AG04450 (cell line): ENCODE results near the gene KIR3DL3. TPM values are rescaled to one million over a fixed set of nuclear protein-coding genes. Genes with fewer than 3 reads are reported as not detected.

Experiments
- CTCF ChIA-PET: fragments of 300-600, 350-600 bp; formaldehyde crosslinking; extraction: SDS; loops from one replicate; lab custom pipeline; 2022; ENCODE audit warnings: antibody characterized with exemption, inconsistent platforms; lab: Charles Lee
- POLR2A ChIA-PET: fragments of 350-600 bp; formaldehyde crosslinking; extraction: SDS; loops from one replicate; lab custom pipeline; 2021; ENCODE audit warnings: antibody characterized with exemption, inconsistent platforms; lab: Yijun Ruan, JAX
- DNase-seq: peaks from one replicate; pipeline ENCODE4 v3.0.0-alpha.2; 2011; ENCODE audit warnings: low read depth, low spot score
- H3K27ac ChIP-seq: one replicate; pipeline ENCODE4 v1.5.1; 2012; ENCODE audit warnings: low read depth, low read length, control low read depth
- H3K27me3 ChIP-seq: one replicate; pipeline ENCODE4 v1.6.0; 2012; ENCODE audit warnings: low read length; ENCODE audit not compliant: control insufficient read depth, insufficient read depth
- H3K4me3 ChIP-seq: 2 replicates; pipeline ENCODE4 v1.5.1; 2011; ENCODE audit warnings: mild to moderate bottlenecking, low read depth, low read length, control low read depth
- H3K9me3 ChIP-seq: 2 replicates; pipeline ENCODE4 v1.5.1; 2012; ENCODE audit warnings: low read length; ENCODE audit not compliant: control insufficient read depth, insufficient read depth
- polyA plus RNA-seq: library from polyadenylated mRNA; depleted of rRNA; stranded (reverse); fragments of >200 nt; gene quantifications from 2 replicates; pipeline ENCODE4 v1.2.3, GENCODE V29; 2011
- TF ChIP-seq, protein P1 (sequence below): IDR thresholded peaks from 2 replicates; pipeline ENCODE4 v1.5.1; 2011; ENCODE audit warnings: low read depth, low read length, control low read depth, inconsistent platforms

The KIR3DL3 gene
- polyA plus RNA-seq, 1 experiment: not detected

DNA sequence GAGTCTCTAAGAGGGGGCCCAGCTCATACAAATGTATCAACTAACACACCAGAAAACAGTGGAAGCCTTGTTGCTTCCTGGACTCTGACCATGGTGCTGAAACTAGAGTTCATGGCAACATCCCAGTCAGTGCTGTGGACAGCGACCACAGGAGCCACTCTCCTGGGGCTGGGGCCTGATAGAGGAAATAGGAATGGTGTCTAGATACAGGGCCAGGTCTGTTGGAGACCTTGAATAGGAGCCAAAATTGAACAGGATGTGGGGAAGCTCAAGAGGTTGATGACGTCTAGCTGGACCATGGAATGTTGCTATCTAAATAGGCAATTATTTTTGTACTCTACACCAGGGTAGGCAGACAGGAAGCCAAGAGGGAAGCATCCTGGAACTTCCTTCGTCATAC is 39.7 kb upstream of the KIR3DL3 start:
- Histone ChIP-seq H3K4me3 (no peak overlapping the region), H3K27ac (no peak overlapping the region), H3K27me3 (no peaks in the 10 kb centered on the region), H3K9me3 (peaks cover 18% of the 10 kb centered on the region)
- no peak for DNase-seq
- TF ChIP-seq, protein P1, sequence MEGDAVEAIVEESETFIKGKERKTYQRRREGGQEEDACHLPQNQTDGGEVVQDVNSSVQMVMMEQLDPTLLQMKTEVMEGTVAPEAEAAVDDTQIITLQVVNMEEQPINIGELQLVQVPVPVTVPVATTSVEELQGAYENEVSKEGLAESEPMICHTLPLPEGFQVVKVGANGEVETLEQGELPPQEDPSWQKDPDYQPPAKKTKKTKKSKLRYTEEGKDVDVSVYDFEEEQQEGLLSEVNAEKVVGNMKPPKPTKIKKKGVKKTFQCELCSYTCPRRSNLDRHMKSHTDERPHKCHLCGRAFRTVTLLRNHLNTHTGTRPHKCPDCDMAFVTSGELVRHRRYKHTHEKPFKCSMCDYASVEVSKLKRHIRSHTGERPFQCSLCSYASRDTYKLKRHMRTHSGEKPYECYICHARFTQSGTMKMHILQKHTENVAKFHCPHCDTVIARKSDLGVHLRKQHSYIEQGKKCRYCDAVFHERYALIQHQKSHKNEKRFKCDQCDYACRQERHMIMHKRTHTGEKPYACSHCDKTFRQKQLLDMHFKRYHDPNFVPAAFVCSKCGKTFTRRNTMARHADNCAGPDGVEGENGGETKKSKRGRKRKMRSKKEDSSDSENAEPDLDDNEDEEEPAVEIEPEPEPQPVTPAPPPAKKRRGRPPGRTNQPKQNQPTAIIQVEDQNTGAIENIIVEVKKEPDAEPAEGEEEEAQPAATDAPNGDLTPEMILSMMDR: no peak
- POLR2A ChIA-PET: no interaction called here
- CTCF ChIA-PET: no interaction called here

DNA sequence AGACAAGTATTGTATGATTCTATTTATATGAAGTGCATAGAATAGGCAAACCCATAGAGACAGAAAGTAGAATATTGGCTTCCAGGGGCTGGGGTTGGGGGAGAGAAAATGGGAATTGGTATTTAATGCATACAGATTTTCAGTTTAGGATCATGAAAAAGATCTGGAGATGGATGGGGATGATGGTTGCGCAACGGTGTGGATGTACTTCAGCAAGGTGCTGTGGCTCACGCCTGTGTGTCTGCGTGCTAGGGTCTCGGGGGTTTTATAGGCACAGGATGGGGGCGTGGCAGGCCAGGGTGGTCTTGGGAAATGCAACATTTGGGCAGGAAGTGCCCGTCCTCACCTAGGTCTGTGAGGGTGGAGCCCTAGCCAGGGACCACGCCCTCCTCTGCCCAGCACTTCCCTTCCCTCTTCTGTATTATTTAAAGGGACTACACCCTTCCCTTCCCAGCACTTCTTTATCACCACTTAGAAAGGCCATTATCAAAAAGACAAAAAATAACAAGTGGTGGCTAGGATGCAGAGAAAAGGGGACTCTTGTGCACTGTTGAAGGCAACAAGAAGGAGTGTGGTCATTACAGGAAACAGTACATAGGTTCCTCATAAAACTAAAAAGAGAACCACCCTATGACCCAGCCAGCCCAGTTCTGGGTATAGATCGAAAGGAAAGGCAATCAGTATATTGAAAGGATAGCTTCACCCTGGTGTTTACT is 32.5 kb upstream of the KIR3DL3 start:
- CTCF ChIA-PET: no interaction called here
- no peak for DNase-seq
- Histone ChIP-seq H3K27ac (no peak overlapping the region), H3K9me3 (peaks cover 18% of the 10 kb centered on the region), H3K4me3 (no peak overlapping the region), H3K27me3 (no peaks in the 10 kb centered on the region)
- POLR2A ChIA-PET: no interaction called here
- TF ChIP-seq, protein P1: no peak

DNA sequence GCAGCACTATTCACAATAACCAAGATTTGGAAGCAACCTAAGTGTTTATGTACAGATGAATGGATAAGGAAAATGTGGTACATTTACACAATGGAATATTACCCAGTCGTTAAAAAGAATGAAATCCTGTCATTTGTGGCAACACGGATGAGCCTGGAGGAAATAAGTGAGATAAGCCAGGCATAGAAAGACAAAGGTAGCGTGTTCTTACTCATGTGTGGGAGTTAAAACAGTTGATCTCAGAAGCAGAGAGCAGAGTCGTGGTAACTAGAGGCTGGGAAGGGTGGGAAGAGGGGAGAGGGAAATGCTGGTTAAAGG is 32.0 kb upstream of the KIR3DL3 start:
- Histone ChIP-seq H3K9me3 (peaks cover 22% of the 10 kb centered on the region), H3K4me3 (no peak overlapping the region), H3K27ac (no peak overlapping the region), H3K27me3 (no peaks in the 10 kb centered on the region)
- no peak for DNase-seq
- POLR2A ChIA-PET: no interaction called here
- TF ChIP-seq, protein P1: no peak
- CTCF ChIA-PET: no interaction called here

DNA sequence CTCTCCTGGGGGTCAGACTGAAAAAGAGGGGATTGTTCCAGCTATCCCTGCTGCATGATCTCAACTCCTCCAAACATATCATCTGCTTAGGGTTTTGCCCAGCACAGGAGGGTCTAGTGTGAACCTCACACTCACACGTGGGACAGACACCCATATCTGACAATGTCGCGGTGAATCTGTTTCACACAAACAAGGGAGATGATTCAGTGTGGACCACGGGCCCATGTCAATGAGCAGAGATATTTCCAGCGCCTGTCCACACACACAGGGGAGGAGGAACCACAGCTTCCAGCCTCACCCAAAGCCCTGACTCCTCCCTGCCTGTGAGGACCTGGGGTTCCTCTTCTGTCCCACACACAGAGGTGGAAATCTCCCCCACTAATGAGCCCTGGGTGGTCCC is 29.6 kb upstream of the KIR3DL3 start:
- Histone ChIP-seq H3K27me3 (no peaks in the 10 kb centered on the region), H3K9me3 (peaks cover 37% of the 10 kb centered on the region), H3K4me3 (no peak overlapping the region), H3K27ac (no peak overlapping the region)
- ChIA-PET POLR2A (no interaction called here), CTCF (no interaction called here)
- DNase-seq: no peak
- TF ChIP-seq, protein P1: no peak

DNA sequence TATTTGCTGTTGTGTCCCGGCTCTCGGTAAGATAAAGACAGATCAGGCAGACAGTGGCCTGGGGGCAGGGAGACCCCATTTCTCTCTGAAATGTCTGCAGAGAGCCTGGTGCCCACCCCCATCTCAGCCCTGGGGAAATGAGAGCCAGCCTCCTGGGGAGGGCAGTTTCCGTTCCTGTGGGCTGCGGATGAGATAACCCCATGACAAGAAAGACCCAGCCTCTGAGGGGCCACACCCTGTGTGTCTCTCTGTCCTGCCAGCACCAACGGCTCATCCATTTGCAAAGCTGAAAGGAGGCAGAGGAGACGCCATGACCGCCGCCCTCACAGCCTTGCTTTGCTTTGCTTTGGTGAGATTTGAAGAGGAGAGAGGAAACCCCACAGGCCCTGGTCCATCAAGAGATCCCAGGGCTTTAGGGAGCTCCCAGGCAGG is 28.1 kb upstream of the KIR3DL3 start:
- Histone ChIP-seq H3K27ac (no peak overlapping the region), H3K4me3 (no peak overlapping the region), H3K9me3 (peaks cover 49% of the 10 kb centered on the region), H3K27me3 (no peaks in the 10 kb centered on the region)
- DNase-seq: no peak
- ChIA-PET POLR2A (no interaction called here), CTCF (no interaction called here)
- TF ChIP-seq, protein P1: no peak
